HG02884 (cell line): ENCODE measurements around the gene RNMT.

ENCODE experiments used
- ATAC-seq: cut with Tn5 transposase; IDR thresholded peaks from one replicate; pipeline ENCODE4 v1.9.1; 2021; ENCODE audit warnings: mild to moderate bottlenecking, moderate library complexity; ENCODE audit not compliant: unreplicated experiment

RNMT gene

DNA sequence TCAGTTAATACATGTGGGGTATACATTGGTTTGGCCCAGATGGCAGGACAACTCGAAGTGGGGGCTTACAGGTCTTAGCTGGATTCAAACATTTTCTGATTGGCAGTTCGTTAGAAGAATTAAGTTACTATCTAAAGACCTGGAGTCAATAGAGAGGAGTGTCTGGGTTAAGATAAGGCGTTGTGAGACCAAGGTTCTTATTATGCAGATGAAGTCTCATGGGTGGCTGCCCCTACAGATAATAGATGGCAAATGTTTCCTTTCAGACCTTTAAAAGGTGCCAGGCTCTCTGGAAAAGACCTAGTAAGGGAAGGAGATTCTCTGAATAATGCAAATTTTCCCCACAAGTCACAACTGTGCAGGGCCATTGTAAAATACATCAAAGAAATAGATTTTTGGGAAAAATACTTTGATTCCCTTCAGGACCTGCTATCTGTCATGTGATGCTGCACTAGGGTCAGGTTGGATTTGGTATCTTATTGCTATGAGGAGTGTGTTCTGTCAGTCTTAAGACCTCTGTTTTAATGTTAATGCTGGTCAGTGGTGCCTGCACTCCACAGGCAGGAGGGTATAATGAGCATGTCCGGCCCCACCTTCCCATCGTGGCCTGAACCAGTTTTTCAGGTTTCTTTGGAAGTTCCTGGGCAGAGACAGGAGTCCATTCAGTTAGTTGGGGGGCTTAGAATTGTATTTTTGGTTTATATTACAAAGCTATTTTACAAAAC lies 83.2 kb downstream of the RNMT start:
- no peak for ATAC-seq

DNA sequence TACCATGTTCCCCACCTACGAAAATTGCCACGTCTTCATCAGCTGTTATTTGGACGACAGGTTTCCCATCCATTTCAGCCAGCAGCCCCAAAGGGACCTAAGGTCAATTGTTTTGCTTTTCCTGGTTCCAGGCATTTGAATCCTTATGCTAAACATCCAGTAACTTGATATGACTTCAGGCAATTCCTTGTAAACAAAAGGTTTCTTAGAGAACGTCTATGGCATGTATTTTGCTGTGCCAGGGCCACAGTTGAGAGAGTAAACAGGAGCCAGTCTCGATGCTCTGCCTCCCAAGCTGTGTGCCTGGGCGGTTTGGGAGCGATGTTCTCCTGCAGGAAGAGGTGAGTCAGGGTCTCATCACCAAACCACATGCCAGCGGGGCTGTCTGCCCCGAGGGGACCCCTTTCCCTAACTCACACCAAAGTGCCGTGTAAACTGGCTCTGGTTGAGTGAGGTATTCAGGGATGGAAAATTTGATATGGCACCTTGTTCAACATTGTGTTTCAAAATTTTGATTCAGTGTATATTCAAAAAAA lies 84.5 kb downstream of the RNMT start:
- ATAC-seq: no peak

DNA sequence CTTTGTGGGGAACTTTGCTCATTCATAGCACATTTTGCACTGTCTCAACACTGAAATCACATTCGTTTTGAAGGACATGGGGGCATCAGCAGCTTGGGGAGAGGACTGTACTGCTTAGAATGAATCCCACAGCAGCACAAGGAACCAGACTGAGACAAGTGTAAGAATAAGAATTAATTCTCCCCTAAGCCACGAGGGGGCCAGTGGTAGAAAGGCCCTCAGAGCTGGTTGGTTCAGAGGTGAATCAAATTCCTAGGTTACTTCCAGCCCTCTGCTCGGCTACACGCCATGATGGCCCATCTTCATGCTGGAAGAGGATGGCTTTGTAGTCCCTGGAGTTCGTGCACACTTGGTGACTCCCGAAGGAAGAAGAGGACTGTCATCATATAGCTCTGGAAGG lies 85.5 kb downstream of the RNMT start:
- ATAC-seq: no peak

DNA sequence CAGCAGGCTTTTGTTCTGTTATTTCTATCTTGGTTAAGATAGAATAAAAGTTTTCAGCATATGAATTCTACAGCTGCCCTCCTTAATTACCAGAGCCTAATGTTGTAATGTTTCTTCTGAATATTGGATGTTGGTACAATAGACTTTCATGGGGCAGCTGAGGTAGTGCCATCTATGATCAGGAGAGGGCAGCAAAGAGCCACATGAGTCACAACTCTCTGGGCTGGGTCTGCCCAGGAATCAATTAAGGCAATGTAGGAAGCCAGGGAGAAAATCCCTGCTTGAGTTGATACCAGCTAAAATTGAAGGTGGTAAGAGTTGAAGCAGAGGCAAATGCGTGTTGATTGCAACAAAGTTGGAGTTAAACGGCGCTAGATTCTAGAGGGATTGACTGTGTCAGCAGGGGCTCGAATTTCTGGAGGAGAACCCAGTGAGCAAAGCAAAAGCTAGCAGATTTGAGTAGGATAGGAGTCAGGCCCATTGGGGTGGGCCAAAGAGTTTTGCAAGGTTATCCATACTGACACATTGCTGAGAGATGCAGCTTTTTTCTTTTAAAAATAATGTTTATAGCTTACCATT lies 86.9 kb downstream of the RNMT start:
- ATAC-seq: peak; percentile 92
